Choroid plexus epithelial cell (primary cell): ENCODE measurements around the gene FER.

ENCODE experiments used
- DNase-seq: peaks from one replicate; pipeline ENCODE4 v3.0.0-alpha.2; 2010; ENCODE audit warnings: low read depth
- H3K4me3 ChIP-seq: 2 replicates; pipeline ENCODE4 v1.5.1; 2011; ENCODE audit warnings: low read depth, mild to moderate bottlenecking, control low read depth, low read length, moderate library complexity
- TF ChIP-seq, protein P1 (sequence below): conservative IDR thresholded peaks from 2 replicates; pipeline ENCODE4 v1.5.1; 2011; ENCODE audit warnings: low read depth, mild to moderate bottlenecking, control low read depth, inconsistent platforms, low read length, moderate library complexity

The FER gene

DNA sequence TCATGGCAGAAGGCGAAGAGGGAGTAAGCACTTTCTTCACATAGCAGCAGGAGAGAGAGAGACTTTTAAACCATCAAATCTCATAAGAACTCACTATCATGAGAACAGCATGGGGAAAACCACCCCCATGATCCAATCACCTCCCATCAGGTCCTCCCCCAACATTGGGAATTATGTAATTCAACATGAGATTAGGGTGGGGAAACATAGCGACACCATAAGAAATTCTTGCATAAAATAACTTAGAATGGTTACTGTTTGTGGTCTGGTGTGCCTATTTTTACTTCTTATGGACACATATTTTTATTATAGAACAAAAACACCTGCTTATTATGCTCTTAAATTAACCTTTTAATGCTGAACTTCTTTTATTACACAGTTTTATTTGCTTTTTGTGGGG lies 364.0 kb downstream of the FER start:
- no peak overlapping the region for H3K4me3 ChIP-seq
- TF ChIP-seq, protein P1, sequence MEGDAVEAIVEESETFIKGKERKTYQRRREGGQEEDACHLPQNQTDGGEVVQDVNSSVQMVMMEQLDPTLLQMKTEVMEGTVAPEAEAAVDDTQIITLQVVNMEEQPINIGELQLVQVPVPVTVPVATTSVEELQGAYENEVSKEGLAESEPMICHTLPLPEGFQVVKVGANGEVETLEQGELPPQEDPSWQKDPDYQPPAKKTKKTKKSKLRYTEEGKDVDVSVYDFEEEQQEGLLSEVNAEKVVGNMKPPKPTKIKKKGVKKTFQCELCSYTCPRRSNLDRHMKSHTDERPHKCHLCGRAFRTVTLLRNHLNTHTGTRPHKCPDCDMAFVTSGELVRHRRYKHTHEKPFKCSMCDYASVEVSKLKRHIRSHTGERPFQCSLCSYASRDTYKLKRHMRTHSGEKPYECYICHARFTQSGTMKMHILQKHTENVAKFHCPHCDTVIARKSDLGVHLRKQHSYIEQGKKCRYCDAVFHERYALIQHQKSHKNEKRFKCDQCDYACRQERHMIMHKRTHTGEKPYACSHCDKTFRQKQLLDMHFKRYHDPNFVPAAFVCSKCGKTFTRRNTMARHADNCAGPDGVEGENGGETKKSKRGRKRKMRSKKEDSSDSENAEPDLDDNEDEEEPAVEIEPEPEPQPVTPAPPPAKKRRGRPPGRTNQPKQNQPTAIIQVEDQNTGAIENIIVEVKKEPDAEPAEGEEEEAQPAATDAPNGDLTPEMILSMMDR, result no peak
- no peak for DNase-seq

- H3K4me3 ChIP-seq, result no peak overlapping the region
- no peak for DNase-seq
- TF ChIP-seq, protein P1, result no peak
Measured at GRCh38 chr5:109113608-109114007, 365.9 kb downstream of the FER start.

- TF ChIP-seq, protein P1, result no peak
- DNase-seq, result no peak
- H3K4me3 ChIP-seq, result no peak overlapping the region
Measured at GRCh38 chr5:109121225-109121624, 373.5 kb downstream of the FER start.

- DNase-seq, result no peak
- TF ChIP-seq, protein P1, result no peak
Measured at GRCh38 chr5:109125755-109126429, 378.2 kb downstream of the FER start.

DNA sequence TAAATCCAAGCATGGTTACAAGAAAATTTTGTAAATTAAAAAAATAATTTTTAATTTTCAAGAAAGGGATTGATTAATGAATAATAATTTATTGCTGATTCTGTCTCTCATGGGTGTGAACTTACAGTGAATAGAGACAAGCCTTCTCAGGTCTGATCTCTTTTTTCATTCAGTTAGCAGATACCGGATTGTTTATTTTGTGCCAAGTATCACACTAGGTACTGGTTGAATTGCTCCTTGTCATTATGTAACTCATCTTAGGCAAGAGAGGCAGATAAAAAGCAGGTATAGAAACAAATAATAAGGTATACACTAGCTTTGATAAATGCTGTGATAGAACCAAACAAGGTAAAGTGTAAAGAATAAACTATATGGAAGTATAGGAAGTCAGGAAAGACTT lies 378.8 kb downstream of the FER start:
- TF ChIP-seq, protein P1, result no peak
- no peak overlapping the region for H3K4me3 ChIP-seq
- DNase-seq, result no peak

More at GRCh38 chr5:109125755-109126429, 378.2 kb downstream of the FER start:
- H3K4me3 ChIP-seq, result no peak overlapping the region

GRCh38 chr5:109136906-109137305 lies 389.2 kb downstream of the FER start:
- DNase-seq, result no peak
- no peak overlapping the region for H3K4me3 ChIP-seq
- TF ChIP-seq, protein P1, result no peak
